ENCODE measurements around the gene ADA.

- TF ChIP-seq POLR2A (IDR thresholded peaks at IDR 0.05) (no peak), CTCF (IDR thresholded peaks at IDR 0.05) (no peak)
Measured at GRCh38 chr20:44582311-44583025, 69.0 kb downstream of the ADA start, which contains the start of gene PKIG.

All from testis (tissue), 2 donors.